ENCODE measurements around the gene RNU5D-1.
"Not testable (repeated sequence)": the region's sequence is repeated elsewhere in the genome, so short reads cannot be mapped to it uniquely, and the experiment has no call there.

The RNU5D-1 gene

DNA sequence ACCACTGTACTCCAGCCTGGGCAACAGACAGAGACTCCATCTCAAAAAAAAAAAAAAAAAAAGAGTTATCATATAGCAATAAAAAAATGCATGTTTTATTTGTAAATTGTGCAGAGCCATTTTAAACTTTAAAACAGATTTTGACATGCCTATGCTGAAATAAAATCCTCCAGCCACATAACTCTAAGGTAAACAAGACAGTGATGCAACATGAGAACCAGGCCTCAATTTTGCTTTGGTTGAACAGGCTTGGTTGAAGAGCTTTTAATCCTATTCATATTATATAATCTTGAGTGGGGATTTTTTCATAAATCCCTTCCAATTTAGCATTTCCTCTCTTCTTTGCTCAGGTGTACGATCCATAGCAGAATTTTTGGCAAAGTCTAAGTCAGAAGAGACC lies 30.4 kb downstream of the RNU5D-1 start:
- no peak for DNase-seq (ENCODE audit: low read depth in 2 of 2)

DNA sequence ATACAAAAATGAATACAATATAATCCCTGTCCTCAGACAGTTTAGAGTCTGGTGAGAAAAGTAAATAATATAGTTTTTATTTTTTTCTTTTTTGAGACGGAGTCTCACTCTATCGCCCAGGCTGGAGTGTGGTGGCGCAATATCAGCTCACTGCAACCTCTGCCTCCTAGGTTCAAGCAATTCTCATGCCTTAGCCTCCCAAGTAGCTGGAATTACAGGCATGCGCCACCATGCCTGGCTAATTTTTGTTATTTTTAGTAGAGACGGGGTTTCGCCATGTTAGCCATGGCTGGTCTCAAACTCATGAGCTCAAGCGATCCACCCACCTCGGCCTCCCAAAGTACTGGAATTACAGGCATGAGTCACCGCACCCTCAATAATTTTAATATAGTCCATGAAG lies 31.6 kb downstream of the RNU5D-1 start:
- not testable (repeated sequence) for DNase-seq (ENCODE audit: low read depth in 2 of 2)

GRCh38 chr1:44698138-44698537 lies 32.8 kb downstream of the RNU5D-1 start:
- DNase-seq (ENCODE audit: low read depth in 2 of 2), result no peak

DNA sequence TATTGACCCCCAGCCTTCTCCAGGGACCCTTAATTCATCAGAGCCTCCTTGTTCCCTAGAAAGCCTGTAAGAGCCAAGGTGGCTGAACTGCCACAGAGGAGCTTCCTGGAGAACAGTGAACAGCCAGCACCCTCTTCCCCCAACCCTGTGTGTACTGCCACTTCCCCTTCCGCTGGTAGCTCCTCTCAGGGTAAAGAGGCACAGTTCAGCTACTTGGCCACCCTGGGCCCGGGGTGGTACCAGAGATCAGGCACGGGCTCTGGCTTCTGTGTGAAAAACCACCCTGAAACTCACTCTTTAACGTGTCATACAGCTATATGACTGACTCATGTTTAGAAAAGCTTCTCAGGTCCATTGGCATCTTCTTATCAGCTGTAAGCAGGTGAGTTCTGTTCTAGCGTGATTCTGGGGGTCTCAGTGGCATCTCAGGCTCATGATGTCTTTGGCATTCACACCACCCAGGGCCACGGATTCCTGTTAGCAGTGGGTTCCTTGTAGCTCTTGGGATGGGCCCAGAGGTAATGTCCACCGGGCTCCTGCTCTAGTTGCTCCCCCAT lies 34.1 kb downstream of the RNU5D-1 start:
- no peak for DNase-seq (ENCODE audit: low read depth in 2 of 2)

DNA sequence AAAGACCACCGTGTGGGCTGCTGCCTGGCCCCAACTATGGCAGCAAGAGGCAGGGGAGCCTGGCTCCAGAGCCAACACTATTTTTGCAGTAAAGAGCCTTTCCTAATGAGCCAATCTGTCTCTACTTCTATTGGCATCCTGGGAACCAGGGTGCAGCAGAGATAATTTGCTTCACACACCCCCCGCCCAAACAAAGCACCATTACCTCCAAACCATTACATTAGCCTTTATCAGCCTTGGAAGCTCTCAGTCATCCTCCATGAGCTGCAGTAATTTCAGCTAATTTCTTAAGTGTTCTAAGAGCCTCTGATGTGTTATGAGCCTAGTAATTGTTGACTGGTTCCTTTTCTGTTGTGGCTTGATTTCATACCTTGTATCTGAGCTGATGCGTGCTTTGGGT lies 34.9 kb downstream of the RNU5D-1 start:
- no peak for DNase-seq (ENCODE audit: low read depth in 2 of 2)

GRCh38 chr1:44695671-44696070 lies 35.3 kb downstream of the RNU5D-1 start:
- no peak for DNase-seq (ENCODE audit: low read depth in 2 of 2)

GRCh38 chr1:44694863-44695478 lies 36.0 kb downstream of the RNU5D-1 start:
- no peak for DNase-seq (ENCODE audit: low read depth in 2 of 2)

DNA sequence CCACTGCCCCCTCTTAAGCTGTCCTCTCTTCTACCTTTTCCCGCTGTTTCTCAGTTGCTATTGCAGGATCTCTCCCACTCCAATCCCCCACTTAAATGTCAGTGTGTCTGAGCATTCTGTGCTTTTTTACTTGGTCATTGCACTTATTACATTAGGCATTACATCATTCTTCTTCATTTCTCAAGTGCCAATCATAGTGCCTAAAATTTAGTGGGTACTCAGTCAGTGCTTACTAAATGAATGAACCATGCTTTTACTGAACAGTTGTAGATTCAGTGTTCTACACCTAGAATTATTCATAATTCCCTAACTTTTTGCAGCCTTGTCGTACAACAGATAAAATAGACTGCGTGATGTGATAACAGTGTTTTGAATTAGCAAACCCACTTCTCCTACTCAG lies 37.1 kb downstream of the RNU5D-1 start:
- no peak for DNase-seq (ENCODE audit: low read depth in 2 of 2)

DNA sequence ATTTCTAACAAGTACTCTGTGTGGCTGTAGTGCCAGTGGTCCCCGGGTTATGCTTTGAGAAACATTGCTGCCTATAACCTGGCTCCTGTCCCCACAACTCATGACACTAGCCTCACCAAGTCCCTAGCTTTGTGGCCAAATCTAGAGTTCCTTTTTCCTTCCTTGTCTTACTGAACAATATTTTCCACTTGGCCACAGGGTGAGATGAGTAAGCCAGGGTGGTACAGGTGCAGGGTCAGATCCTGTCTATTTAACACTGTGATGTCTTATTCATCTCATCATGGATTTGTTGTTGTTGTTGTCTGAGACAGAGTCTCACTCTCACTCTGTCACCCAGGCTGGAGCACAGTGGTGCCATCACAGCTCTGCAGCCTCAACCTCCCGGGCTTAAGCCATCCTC lies 37.8 kb downstream of the RNU5D-1 start:
- DNase-seq (ENCODE audit: low read depth in 2 of 2), result no peak

GRCh38 chr1:44689447-44689765 lies 41.6 kb downstream of the RNU5D-1 start:
- no peak for DNase-seq (ENCODE audit: low read depth in 2 of 2)

GRCh38 chr1:44688760-44689446 lies 42.1 kb downstream of the RNU5D-1 start:
- no peak for DNase-seq (ENCODE audit: low read depth in 2 of 2)

GRCh38 chr1:44685881-44686280 lies 45.1 kb downstream of the RNU5D-1 start:
- DNase-seq (ENCODE audit: low read depth in 2 of 2), result no peak

DNA sequence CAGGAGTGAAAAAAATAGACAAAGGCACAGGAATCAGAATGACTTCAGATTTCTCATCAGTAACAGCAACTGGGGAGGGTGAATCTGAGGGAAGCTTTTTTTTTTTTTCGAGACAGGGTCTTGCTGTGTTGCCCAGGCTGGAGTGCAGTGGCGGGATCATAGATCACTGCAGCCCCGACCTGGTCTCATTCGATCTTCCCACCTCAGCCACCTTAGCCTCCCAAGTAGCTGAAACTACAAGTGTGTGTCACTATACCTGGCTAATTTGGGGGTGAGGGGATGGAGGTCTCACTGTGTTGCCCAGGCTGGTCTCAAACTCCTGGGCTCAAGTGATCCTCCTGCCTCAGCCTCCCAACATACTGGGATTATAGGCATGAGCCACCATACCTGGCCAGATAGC lies 45.8 kb downstream of the RNU5D-1 start:
- no peak for DNase-seq (ENCODE audit: low read depth in 2 of 2)

- no peak for DNase-seq (ENCODE audit: low read depth in 2 of 2)
Observed at GRCh38 chr1:44684525-44684924, 46.4 kb downstream of the RNU5D-1 start.

GRCh38 chr1:44682883-44683265 lies 48.1 kb downstream of the RNU5D-1 start:
- no peak for DNase-seq (ENCODE audit: low read depth in 2 of 2)

DNA sequence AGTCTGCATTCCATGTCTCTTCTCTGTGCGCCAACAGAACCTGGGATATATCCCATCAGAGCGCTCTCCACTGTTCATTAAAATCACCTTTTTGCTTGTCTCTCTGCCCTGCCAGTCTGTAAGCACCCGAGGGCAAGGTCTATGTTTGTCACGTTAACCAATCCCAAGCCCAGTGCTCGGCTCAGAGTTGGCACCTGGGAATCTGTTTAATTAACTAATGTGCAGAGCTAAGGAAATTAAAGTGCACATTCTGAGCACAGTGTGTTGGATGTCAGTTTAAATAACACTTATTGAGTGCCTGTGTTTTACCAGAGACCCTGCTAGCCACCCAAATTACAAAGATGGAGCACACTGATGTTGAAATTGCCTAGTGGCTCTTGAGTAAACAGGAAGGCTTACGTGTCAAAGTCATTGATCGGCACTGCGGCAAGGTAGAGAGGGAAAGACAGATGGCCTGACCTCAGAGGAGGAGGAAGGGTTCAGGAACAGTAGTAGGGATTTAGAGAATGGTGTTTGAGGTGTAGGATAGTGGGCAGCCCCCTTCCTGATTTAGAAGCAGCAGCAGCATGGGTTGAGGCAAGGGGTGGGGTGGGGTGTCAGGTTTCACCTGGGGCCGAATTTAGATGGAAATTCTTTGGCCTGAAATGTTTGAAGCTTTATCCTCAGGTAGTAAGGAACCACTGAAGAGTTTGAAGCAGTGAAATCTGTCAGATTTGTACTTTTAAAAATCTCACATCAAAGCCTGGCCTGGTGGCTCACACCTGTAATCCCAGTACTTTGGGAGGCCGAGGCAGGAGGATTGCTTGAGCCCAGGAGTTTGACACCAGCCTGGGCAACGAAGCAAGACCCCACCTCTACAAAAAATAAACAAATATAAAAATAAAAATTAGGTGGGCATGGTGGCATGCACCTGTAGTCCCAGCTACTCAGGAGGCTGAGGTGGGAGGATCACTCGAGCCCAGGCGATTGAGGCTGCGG lies 48.8 kb downstream of the RNU5D-1 start:
- DNase-seq (ENCODE audit: low read depth in 2 of 2), result no peak
